Measurements from ENCODE around the gene PHYH. TPM values are rescaled to one million over a fixed set of nuclear protein-coding genes. Genes with fewer than 3 reads are reported as not detected.

The PHYH gene
- total RNA-seq, 1 experiment from 2014 or later: 13.2 TPM

- no peaks in the 10 kb centered on the region; the same call in 1 of the 2 replicates for H3K36me3 ChIP-seq (ENCODE audit: low read depth, low read length)
- H3K79me2 ChIP-seq (ENCODE audit: low read length): no peaks in the 10 kb centered on the region
- H2AFZ ChIP-seq (ENCODE audit: low read length): no peak overlapping the region
- H3F3A ChIP-seq (ENCODE audit: low read length, unreplicated experiment): no peaks in the 10 kb centered on the region
- H4K20me1 ChIP-seq (ENCODE audit: low read length): no peaks in the 10 kb centered on the region
- no peak overlapping the region for H3K4me3 ChIP-seq (ENCODE audit: low read length)
- no TSS peak for BruUV-seq (replicated peaks)
- H3K9me2 ChIP-seq (replicated peaks; ENCODE audit: low read length): no peaks in the 10 kb centered on the region
- H3K27ac ChIP-seq (ENCODE audit: low read length): no peak overlapping the region
- H3K4me2 ChIP-seq (ENCODE audit: low read length): no peak overlapping the region
- ChIA-PET CTCF (no interaction called here), POLR2A (ENCODE audit: unreplicated experiment) (no interaction called here)
- TF ChIP-seq EZH2 (IDR thresholded peaks at IDR 0.05; ENCODE audit: low read length, unreplicated experiment): no peak
- TF ChIP-seq CTCF (conservative IDR thresholded peaks at IDR 0.05; ENCODE audit: low read depth, low read length): no peak
- intact Hi-C loops (cut with micrococcal nuclease): no loop called here
- ATAC-seq (no peak), DNase-seq (no peak)
- no peaks in the 10 kb centered on the region for H3K4me1 ChIP-seq (ENCODE audit: insufficient read depth, low read length)
- no peaks in the 10 kb centered on the region for H3K9me3 ChIP-seq (ENCODE audit: low read length)
- H3K27me3 ChIP-seq (ENCODE audit: low read length): no peaks in the 10 kb centered on the region
- H3K9ac ChIP-seq (ENCODE audit: low read length): no peak overlapping the region
Measured at GRCh38 chr10:13327534-13327933, 27.7 kb upstream of the PHYH start.

GRCh38 chr10:13322615-13323148, 22.8 kb upstream of the PHYH start:
- no peaks in the 10 kb centered on the region for H3F3A ChIP-seq (ENCODE audit: low read length, unreplicated experiment)
- no peak overlapping the region for H3K4me3 ChIP-seq (ENCODE audit: low read length)
- no peaks in the 10 kb centered on the region for H3K4me1 ChIP-seq (ENCODE audit: insufficient read depth, low read length)
- intact Hi-C loops (cut with micrococcal nuclease): no loop called here
- no peaks in the 10 kb centered on the region for H4K20me1 ChIP-seq (ENCODE audit: low read length)
- no peak overlapping the region for H3K9ac ChIP-seq (ENCODE audit: low read length)
- H3K27ac ChIP-seq (ENCODE audit: low read length): no peak overlapping the region
- no peaks in the 10 kb centered on the region for H3K9me3 ChIP-seq (ENCODE audit: low read length)
- no peak overlapping the region for H3K4me2 ChIP-seq (ENCODE audit: low read length)
- TF ChIP-seq CTCF (conservative IDR thresholded peaks at IDR 0.05; ENCODE audit: low read depth, low read length) (no peak), EZH2 (IDR thresholded peaks at IDR 0.05; ENCODE audit: low read length, unreplicated experiment) (no peak), EZH2phosphoT487 (IDR thresholded peaks at IDR 0.05; ENCODE audit: borderline replicate concordance, low read length) (no peak)
- ATAC-seq (no peak), DNase-seq (no peak)
- no TSS peak for BruUV-seq (replicated peaks)
- no peaks in the 10 kb centered on the region for H3K27me3 ChIP-seq (ENCODE audit: low read length)
- POLR2A ChIA-PET (ENCODE audit: unreplicated experiment): no interaction called here
- no peaks in the 10 kb centered on the region for H3K79me2 ChIP-seq (ENCODE audit: low read length)
- no peak overlapping the region for H2AFZ ChIP-seq (ENCODE audit: low read length)
- H3K36me3 ChIP-seq (ENCODE audit: low read depth, low read length): no peaks in the 10 kb centered on the region; the same call in 1 of the 2 replicates
- no peaks in the 10 kb centered on the region for H3K9me2 ChIP-seq (replicated peaks; ENCODE audit: low read length)
- CTCF ChIA-PET: no interaction called here

- intact Hi-C loops (cut with micrococcal nuclease): no loop called here
- POLR2A ChIA-PET (ENCODE audit: unreplicated experiment): no interaction called here
- no peak for ATAC-seq
Measured at GRCh38 chr10:13321576-13321975, 21.7 kb upstream of the PHYH start.

More at GRCh38 chr10:13321576-13321975, 21.7 kb upstream of the PHYH start:
- CTCF ChIA-PET: no interaction called here
- H2AFZ ChIP-seq (ENCODE audit: low read length): no peak overlapping the region
- H3K9ac ChIP-seq (ENCODE audit: low read length): no peak overlapping the region
- no peaks in the 10 kb centered on the region for H3F3A ChIP-seq (ENCODE audit: low read length, unreplicated experiment)
- no peak overlapping the region for H3K4me2 ChIP-seq (ENCODE audit: low read length)
- H3K4me3 ChIP-seq (ENCODE audit: low read length): no peak overlapping the region
- no peak for TF ChIP-seq EZH2 (IDR thresholded peaks at IDR 0.05; ENCODE audit: low read length, unreplicated experiment)
- TF ChIP-seq EZH2phosphoT487 (IDR thresholded peaks at IDR 0.05; ENCODE audit: borderline replicate concordance, low read length): no peak
- no peak for TF ChIP-seq CTCF (conservative IDR thresholded peaks at IDR 0.05; ENCODE audit: low read depth, low read length)
- no peaks in the 10 kb centered on the region for H3K4me1 ChIP-seq (ENCODE audit: insufficient read depth, low read length)
- no peak overlapping the region for H3K27ac ChIP-seq (ENCODE audit: low read length)
- no peaks in the 10 kb centered on the region; the same call in 1 of the 2 replicates for H3K36me3 ChIP-seq (ENCODE audit: low read depth, low read length)
- DNase-seq: no peak
- H3K9me3 ChIP-seq (ENCODE audit: low read length): no peaks in the 10 kb centered on the region
- no peaks in the 10 kb centered on the region for H3K9me2 ChIP-seq (replicated peaks; ENCODE audit: low read length)
- no peaks in the 10 kb centered on the region for H3K27me3 ChIP-seq (ENCODE audit: low read length)
- H3K79me2 ChIP-seq (ENCODE audit: low read length): no peaks in the 10 kb centered on the region
- BruUV-seq (replicated peaks): no TSS peak
- H4K20me1 ChIP-seq (ENCODE audit: low read length): no peaks in the 10 kb centered on the region
